Rectal smooth muscle tissue (tissue), 1 donor: Measurements from ENCODE around the gene BTBD16.

Experiments used
- H3K27ac ChIP-seq: one replicate; pipeline ENCODE4 v1.7.0; 2013; ENCODE audit warnings: low read depth, low read length, inconsistent platforms
- H3K27me3 ChIP-seq: one replicate; pipeline ENCODE4 v1.7.0; 2013; ENCODE audit warnings: low read length; ENCODE audit not compliant: control insufficient read depth, insufficient read depth
- H3K36me3 ChIP-seq: one replicate; pipeline ENCODE4 v1.7.0; 2013; ENCODE audit warnings: low read length; ENCODE audit not compliant: control insufficient read depth, insufficient read depth
- H3K4me1 ChIP-seq: one replicate; pipeline ENCODE4 v1.7.0; 2013; ENCODE audit warnings: low read length; ENCODE audit not compliant: control insufficient read depth, insufficient read depth
- H3K4me3 ChIP-seq: one replicate; pipeline ENCODE4 v1.7.0; 2013; ENCODE audit warnings: low read length
- H3K9ac ChIP-seq: one replicate; pipeline ENCODE4 v1.7.0; 2013; ENCODE audit warnings: low read length

BTBD16 gene

GRCh38 chr10:122271076-122271475 is at the start of gene BTBD16:
Gene BTBD16, plus strand, starts transcription at chr10:122271296. Its CDS starts 3,786 bp downstream, at chr10:122275082.
- Histone ChIP-seq H3K9ac (no peak within 1 kb of the TSS), H3K4me1 (no peaks in the 10 kb centered on the region), H3K36me3 (no peaks in the 10 kb centered on the region), H3K27ac (no peak within 1 kb of the TSS), H3K27me3 (no peaks in the 10 kb centered on the region), H3K4me3 (no peak within 1 kb of the TSS)

- no peaks in the 10 kb centered on the region for H3K27me3 ChIP-seq
- H3K36me3 ChIP-seq = peaks cover 17% of the 10 kb centered on the region
- H3K9ac ChIP-seq = no peak overlapping the region
- H3K4me3 ChIP-seq = no peak overlapping the region
- no peaks in the 10 kb centered on the region for H3K4me1 ChIP-seq
- no peak overlapping the region for H3K27ac ChIP-seq
Observed at GRCh38 chr10:122221958-122222357, 49.1 kb upstream of the BTBD16 start.

GRCh38 chr10:122222638-122223037 is 48.5 kb upstream of the BTBD16 start:
- no peaks in the 10 kb centered on the region for H3K4me1 ChIP-seq
- peaks cover 17% of the 10 kb centered on the region for H3K36me3 ChIP-seq
- H3K4me3 ChIP-seq = no peak overlapping the region
- H3K27ac ChIP-seq = no peak overlapping the region
- no peak overlapping the region for H3K9ac ChIP-seq
- H3K27me3 ChIP-seq = no peaks in the 10 kb centered on the region

GRCh38 chr10:122224159-122224558 is 46.9 kb upstream of the BTBD16 start:
- Histone ChIP-seq H3K9ac (no peak overlapping the region), H3K36me3 (peaks cover 14% of the 10 kb centered on the region), H3K27me3 (no peaks in the 10 kb centered on the region), H3K4me1 (no peaks in the 10 kb centered on the region), H3K27ac (no peak overlapping the region), H3K4me3 (no peak overlapping the region)

- Histone ChIP-seq H3K36me3 (peaks cover 12% of the 10 kb centered on the region), H3K27me3 (no peaks in the 10 kb centered on the region), H3K4me1 (no peaks in the 10 kb centered on the region), H3K27ac (no peak overlapping the region), H3K9ac (no peak overlapping the region), H3K4me3 (no peak overlapping the region)
Observed at GRCh38 chr10:122225330-122225729, 45.8 kb upstream of the BTBD16 start.

- no peak overlapping the region for H3K4me3 ChIP-seq
- no peak overlapping the region for H3K27ac ChIP-seq
- no peaks in the 10 kb centered on the region for H3K27me3 ChIP-seq
- H3K36me3 ChIP-seq = peaks cover 16% of the 10 kb centered on the region
- H3K9ac ChIP-seq = no peak overlapping the region
- no peaks in the 10 kb centered on the region for H3K4me1 ChIP-seq
Observed at GRCh38 chr10:122227754-122228153, 43.3 kb upstream of the BTBD16 start.

GRCh38 chr10:122229666-122230065 is 41.4 kb upstream of the BTBD16 start:
- H3K36me3 ChIP-seq = peaks cover 11% of the 10 kb centered on the region
- no peak overlapping the region for H3K9ac ChIP-seq
- H3K27ac ChIP-seq = no peak overlapping the region
- no peak overlapping the region for H3K4me3 ChIP-seq
- no peaks in the 10 kb centered on the region for H3K4me1 ChIP-seq
- no peaks in the 10 kb centered on the region for H3K27me3 ChIP-seq

GRCh38 chr10:122230222-122230621 is 40.9 kb upstream of the BTBD16 start:
- Histone ChIP-seq H3K4me3 (no peak overlapping the region), H3K27ac (no peak overlapping the region), H3K4me1 (no peaks in the 10 kb centered on the region), H3K9ac (no peak overlapping the region), H3K27me3 (no peaks in the 10 kb centered on the region), H3K36me3 (peaks cover 11% of the 10 kb centered on the region)

GRCh38 chr10:122232769-122233168 is 38.3 kb upstream of the BTBD16 start:
- no peaks in the 10 kb centered on the region for H3K27me3 ChIP-seq
- peaks cover 15% of the 10 kb centered on the region for H3K36me3 ChIP-seq
- no peak overlapping the region for H3K27ac ChIP-seq
- H3K4me1 ChIP-seq = no peaks in the 10 kb centered on the region
- no peak overlapping the region for H3K9ac ChIP-seq
- no peak overlapping the region for H3K4me3 ChIP-seq

GRCh38 chr10:122233857-122234348 is 37.2 kb upstream of the BTBD16 start:
- H3K27me3 ChIP-seq = no peaks in the 10 kb centered on the region
- H3K27ac ChIP-seq = no peak overlapping the region
- H3K36me3 ChIP-seq = peaks cover 15% of the 10 kb centered on the region
- no peak overlapping the region for H3K9ac ChIP-seq
- no peak overlapping the region for H3K4me3 ChIP-seq
- H3K4me1 ChIP-seq = no peaks in the 10 kb centered on the region

- no peaks in the 10 kb centered on the region for H3K27me3 ChIP-seq
- H3K4me3 ChIP-seq = no peak overlapping the region
- H3K36me3 ChIP-seq = peaks cover 12% of the 10 kb centered on the region
- no peak overlapping the region for H3K9ac ChIP-seq
- no peak overlapping the region for H3K27ac ChIP-seq
- no peaks in the 10 kb centered on the region for H3K4me1 ChIP-seq
Observed at GRCh38 chr10:122234416-122234815, 36.7 kb upstream of the BTBD16 start.

GRCh38 chr10:122236690-122237306 is 34.3 kb upstream of the BTBD16 start:
- no peak overlapping the region for H3K9ac ChIP-seq
- H3K4me1 ChIP-seq = no peaks in the 10 kb centered on the region
- no peaks in the 10 kb centered on the region for H3K27me3 ChIP-seq
- no peak overlapping the region for H3K4me3 ChIP-seq
- H3K36me3 ChIP-seq = peaks cover 16% of the 10 kb centered on the region
- H3K27ac ChIP-seq = no peak overlapping the region

- Histone ChIP-seq H3K4me3 (no peak overlapping the region), H3K4me1 (no peaks in the 10 kb centered on the region), H3K36me3 (peaks cover 21% of the 10 kb centered on the region), H3K27ac (no peak overlapping the region), H3K27me3 (no peaks in the 10 kb centered on the region), H3K9ac (no peak overlapping the region)
Observed at GRCh38 chr10:122237331-122237990, 33.6 kb upstream of the BTBD16 start.
